K562 (cell line): Measurements from ENCODE around the gene CPZ. TPM values are rescaled to one million over a fixed set of nuclear protein-coding genes. Genes with fewer than 3 reads are reported as not detected.

ENCODE experiments used
- CBFB ChIP-seq: sonication (generic); formaldehyde crosslinking; IDR thresholded peaks from 2 replicates; pipeline ENCODE4 v1.4.0; 2020; ENCODE audit warnings: mild to moderate bottlenecking, missing genetic modification reagents
- CREB3L1 ChIP-seq: fragments of 450-650 bp; IDR thresholded peaks from 2 replicates; pipeline ENCODE4 v1.6.1; 2014; ENCODE audit warnings: low read depth, mild to moderate bottlenecking, moderate library complexity, borderline replicate concordance
- HDAC6 ChIP-seq: IDR thresholded peaks from 2 replicates; pipeline ENCODE4 v1.6.1; 2012; ENCODE audit warnings: low read depth, mild to moderate bottlenecking, control low read depth, inconsistent platforms, low read length, moderate library complexity
- NKRF ChIP-seq: fragments of 450-650 bp; IDR thresholded peaks from 2 replicates; pipeline ENCODE4 v1.6.1; 2016; ENCODE audit warnings: borderline replicate concordance
- YY1 ChIP-seq, 3 experiments: IDR thresholded peaks; 2 replicates each; pipeline ENCODE4 v1.6.1; 2011; ENCODE audit warnings: low read length in 2 of 3, mild to moderate bottlenecking in 2 of 3, moderate library complexity in 2 of 3, borderline replicate concordance in 1 of 3, control low read depth in 1 of 3, low read depth in 1 of 3; ENCODE audit not compliant: insufficient read depth in 3 of 3, insufficient replicate concordance in 2 of 3, control insufficient read depth in 1 of 3, insufficient read length in 1 of 3; ENCODE audit errors: extremely low read depth in 1 of 3
- ZFX ChIP-seq: sonication (generic); formaldehyde crosslinking; IDR thresholded peaks from 2 replicates; pipeline ENCODE4 v1.8.0; 2022; ENCODE audit warnings: mild to moderate bottlenecking, missing genetic modification reagents, moderate library complexity
- ZNF764 ChIP-seq: fragments of 250-450 bp; sonication (Bioruptor Pico); IDR thresholded peaks from 2 replicates; pipeline ENCODE4 v1.4.0; 2020; ENCODE audit warnings: low read depth, mild to moderate bottlenecking, moderate library complexity
- polyA plus RNA-seq, 8 experiments: library from polyadenylated mRNA; depleted of rRNA in 4 of 8; stranded (reverse) in 5 of 8; unstranded in 3 of 8; fragments of >200 nt; fragmentation: Nextera tagmentation in 2 of 8; fragmentation: Illumina TruSeq in 1 of 8; extraction: Ambion mirVana in 2 of 8; extraction: Trizol in 1 of 8; gene quantifications; 2 replicates each; pipeline versions ENCODE4 v1.2.1 to v1.2.3, GENCODE V29; 2011 to 2014; ENCODE audit warnings: inconsistent platforms in 1 of 8, missing spikeins in 1 of 8
- total RNA-seq, 7 experiments: library from RNA; depleted of rRNA in 6 of 7; stranded (reverse); fragments of >200 nt in 6 of 7; fragmentation: Illumina TruSeq in 2 of 7; extraction: Trizol in 2 of 7; gene quantifications; 2 replicates each; pipeline versions ENCODE4 v1.2.1 to v1.2.3, GENCODE V29; 2011 to 2021; ENCODE audit warnings: low replicate concordance in 1 of 7

CPZ gene
- total and polyA plus RNA-seq, 9 of the 15 experiments (the other 6 are each of a cell fraction or from before 2014, with no cell fraction given) = 0.06 to 2.2 (median 1.2) TPM; not detected in 1

GRCh38 chr4:8600266-8600665, 7.7 kb downstream of the CPZ start (continued):
- no peak for TF ChIP-seq ZNF764 (CRISPR knock-in tag)
- TF ChIP-seq YY1 (IDR thresholded peaks at IDR 0.05; ENCODE audit: borderline replicate concordance in 1 of 3, control insufficient read depth in 1 of 3, extremely low read depth in 1 of 3, insufficient read depth in 3 of 3, insufficient read length in 1 of 3, insufficient replicate concordance in 2 of 3, low read depth in 1 of 3, low read length in 2 of 3) = no peak
- TF ChIP-seq CREB3L1 = no peak
- TF ChIP-seq CBFB (CRISPR knock-in tag) = no peak
- no peak for TF ChIP-seq HDAC6
- no peak for TF ChIP-seq ZFX (CRISPR knock-in tag)
- TF ChIP-seq NKRF = no peak
- TF ChIP-seq, all 486 proteins: peak for 0
